HCT116 (cell line): ENCODE results near the gene IL36RN. TPM values are rescaled to one million over a fixed set of nuclear protein-coding genes. Genes with fewer than 3 reads are reported as not detected.

Experiments
- ATAC-seq: fragments of 200-7000 bp; cut with Tn5 transposase; 2 replicates; pipeline ENCODE4 v1.9.1; 2020; ENCODE audit warnings: mild to moderate bottlenecking, moderate library complexity
- BruUV-seq: library from RNA; stranded (reverse); fragments of 400-500 nt; replicated peaks from 2 replicates; lab custom pipeline; 2021; lab: Mats Ljungman, UMichigan
- CTCF ChIA-PET: fragments of 300-600 bp; sonication (Branson Sonifier 250); formaldehyde crosslinking; loops from one replicate; lab custom pipeline; 2021; ENCODE audit warnings: antibody characterized with exemption; lab: Charles Lee
- POLR2A ChIA-PET: fragments of 300-600, 350-600 bp; sonication (Branson Sonifier 250); formaldehyde crosslinking; loops from one replicate; lab custom pipeline; 2021; ENCODE audit warnings: antibody characterized with exemption; lab: Charles Lee
- RAD21 ChIA-PET, 2 experiments: fragments of 300-600 bp; sonication (Branson Sonifier 250); formaldehyde crosslinking; loops; one replicate each; lab custom pipeline; 2023; ENCODE audit warnings: low total read pairs in 2 of 2; ENCODE audit not compliant: uncharacterized antibody in 2 of 2, unreplicated experiment in 2 of 2, low non-redundant PET in 1 of 2; lab: Charles Lee
- DNase-seq: peaks from one replicate; pipeline ENCODE4 v3.0.0-alpha.2; 2010; ENCODE audit warnings: low read depth, low spot score
- H2AFZ ChIP-seq: fragments of 200-600 bp; shearing (Covaris generic), sonication (generic); 2 replicates; pipeline ENCODE4 v1.6.1; 2017; ENCODE audit warnings: low read depth, mixed run types, mixed read lengths, antibody characterized with exemption, low read length; ENCODE audit not compliant: poor library complexity, severe bottlenecking
- H3K27ac ChIP-seq: 2 replicates; pipeline ENCODE4 v1.5.1; 2012; ENCODE audit warnings: low read depth, low read length
- H3K27me3 ChIP-seq: fragments of 200-600 bp; sonication (generic); 2 replicates; pipeline ENCODE4 v1.6.1; 2016; ENCODE audit warnings: mixed run types, low read length, mixed read lengths; ENCODE audit not compliant: insufficient read depth
- H3K36me3 ChIP-seq, 2 experiments: fragments of 200-500 bp in 1 of 2; fragments of 200-600 bp in 1 of 2; sonication (Bioruptor generic) in 1 of 2; sonication (generic) in 1 of 2; 2 replicates each; pipeline versions ENCODE4 v1.5.1 to v1.6.1; 2014 to 2016; ENCODE audit warnings: low read length in 2 of 2, inconsistent platforms in 1 of 2, mixed read lengths in 1 of 2, mixed run types in 1 of 2; ENCODE audit not compliant: insufficient read depth in 2 of 2, control insufficient read depth in 1 of 2
- H3K4me1 ChIP-seq, 2 experiments: fragments of 200-600 bp in 1 of 2; sonication (generic) in 1 of 2; 2 replicates each; pipeline versions ENCODE4 v1.5.1 to v1.6.1; 2012 to 2017; ENCODE audit warnings: low read length in 2 of 2, inconsistent platforms in 1 of 2, mild to moderate bottlenecking in 1 of 2, mixed read lengths in 1 of 2, mixed run types in 1 of 2, moderate library complexity in 1 of 2; ENCODE audit not compliant: insufficient read depth in 2 of 2, control insufficient read depth in 1 of 2
- H3K4me2 ChIP-seq: fragments of 200-600 bp; sonication (generic); 2 replicates; pipeline ENCODE4 v1.6.1; 2017; ENCODE audit warnings: mixed run types, low read length, mixed read lengths
- H3K4me3 ChIP-seq, 2 experiments: fragments of 200-600 bp in 1 of 2; sonication (generic) in 1 of 2; replicated peaks in 1 of 2; 2 replicates each; pipeline ENCODE4 v1.5.1; 2011 to 2016; ENCODE audit warnings: low read length in 2 of 2, control low read depth in 1 of 2, low read depth in 1 of 2, mild to moderate bottlenecking in 1 of 2, mixed read lengths in 1 of 2, mixed run types in 1 of 2
- H3K79me2 ChIP-seq: fragments of 200-600 bp; sonication (generic); 2 replicates; pipeline ENCODE4 v1.6.1; 2017; ENCODE audit warnings: mild to moderate bottlenecking, mixed run types, low read length, moderate library complexity, mixed read lengths; ENCODE audit not compliant: insufficient read depth
- H3K9ac ChIP-seq: fragments of 200-600 bp; sonication (generic); 2 replicates; pipeline ENCODE4 v1.6.1; 2016; ENCODE audit warnings: low read length, mixed read lengths
- H3K9me2 ChIP-seq: fragments of 200-600 bp; sonication (generic), shearing (Covaris generic); 2 replicates; pipeline ENCODE4 v1.6.1; 2017; ENCODE audit warnings: mixed run types, mild to moderate bottlenecking, moderate library complexity; ENCODE audit not compliant: insufficient read depth
- H3K9me3 ChIP-seq, 2 experiments: fragments of 200-500 bp in 1 of 2; fragments of 200-600 bp in 1 of 2; sonication (Bioruptor generic) in 1 of 2; sonication (generic) in 1 of 2; 2 replicates each; pipeline ENCODE4 v1.6.1; 2014 to 2017; ENCODE audit warnings: low read length in 2 of 2, mixed read lengths in 2 of 2, inconsistent platforms in 1 of 2, low read depth in 1 of 2, mild to moderate bottlenecking in 1 of 2, mixed run types in 1 of 2, moderate library complexity in 1 of 2; ENCODE audit not compliant: control insufficient read depth in 1 of 2, insufficient read depth in 1 of 2
- H4K20me1 ChIP-seq: fragments of 200-600 bp; sonication (generic), shearing (Covaris generic); 2 replicates; pipeline ENCODE4 v1.6.1; 2017; ENCODE audit warnings: mixed run types, mild to moderate bottlenecking, moderate library complexity; ENCODE audit not compliant: insufficient read depth
- CBX3 ChIP-seq: IDR thresholded peaks from 2 replicates; pipeline ENCODE4 v1.6.1; 2012; ENCODE audit warnings: low read depth
- CEBPB ChIP-seq: IDR thresholded peaks from 2 replicates; pipeline ENCODE4 v1.6.1; 2012; ENCODE audit warnings: low read depth
- CTCF ChIP-seq, 3 experiments: fragments of 200-600 bp in 1 of 3; sonication (generic) in 1 of 3; IDR thresholded peaks in 2 of 3; conservative IDR thresholded peaks in 1 of 3; 2 replicates each; pipeline ENCODE4 v1.5.1; 2012 to 2017; ENCODE audit warnings: low read depth in 2 of 3, low read length in 2 of 3, antibody characterized with exemption in 1 of 3, borderline replicate concordance in 1 of 3, control low read depth in 1 of 3, mild to moderate bottlenecking in 1 of 3, mixed read lengths in 1 of 3, mixed run types in 1 of 3, moderate library complexity in 1 of 3; ENCODE audit not compliant: insufficient read depth in 1 of 3
- EGR1 ChIP-seq: IDR thresholded peaks from 2 replicates; pipeline ENCODE4 v1.6.1; 2012; ENCODE audit warnings: low read depth
- EZH2 ChIP-seq: fragments of 200-600 bp; sonication (generic); IDR thresholded peaks from 2 replicates; pipeline ENCODE4 v1.6.1; 2017; ENCODE audit warnings: antibody characterized with exemption, mixed run types
- EZH2phosphoT487 ChIP-seq: fragments of 200-600 bp; IDR thresholded peaks from 2 replicates; pipeline ENCODE4 v1.6.1; 2018; ENCODE audit warnings: antibody characterized with exemption, borderline replicate concordance
- FOSL1 ChIP-seq: IDR thresholded peaks from 2 replicates; pipeline ENCODE4 v1.6.1; 2012; ENCODE audit warnings: low read depth
- JUND ChIP-seq: IDR thresholded peaks from 2 replicates; pipeline ENCODE4 v1.6.1; 2012
- POLR2A ChIP-seq: IDR thresholded peaks from 2 replicates; pipeline ENCODE4 v1.7.0; 2011; ENCODE audit warnings: borderline replicate concordance; ENCODE audit not compliant: insufficient read depth, insufficient read length; ENCODE audit errors: extremely low read depth
- POLR2AphosphoS5 ChIP-seq: IDR thresholded peaks from 2 replicates; pipeline ENCODE4 v1.6.1; 2011; ENCODE audit warnings: mild to moderate bottlenecking, low read depth, low read length, moderate library complexity
- RAD21 ChIP-seq: IDR thresholded peaks from 2 replicates; pipeline ENCODE4 v1.6.1; 2012; ENCODE audit warnings: low read depth, mild to moderate bottlenecking
- SRF ChIP-seq: IDR thresholded peaks from 2 replicates; pipeline ENCODE4 v1.6.1; 2012; ENCODE audit warnings: low read depth
- TCF7L2 ChIP-seq: IDR thresholded peaks from 2 replicates; pipeline ENCODE4 v1.7.0; 2011; ENCODE audit warnings: borderline replicate concordance, inconsistent platforms; ENCODE audit not compliant: insufficient read depth, insufficient read length; ENCODE audit errors: extremely low read depth
- YY1 ChIP-seq: IDR thresholded peaks from 2 replicates; pipeline ENCODE4 v1.6.1; 2011; ENCODE audit warnings: low read length, low read depth, moderate library complexity, mild to moderate bottlenecking; ENCODE audit not compliant: insufficient replicate concordance; ENCODE audit errors: extremely low read depth
- ZFX ChIP-seq: fragments of 450-650 bp; IDR thresholded peaks from 2 replicates; pipeline ENCODE4 v1.6.1; 2017
- intact Hi-C: fragments of 100-400 bp; cut with micrococcal nuclease; formaldehyde crosslinking; loops from 2 replicates; pipeline ENCODE4 v1.10.0; 2022
- total RNA-seq: library from RNA; stranded (reverse); gene quantifications from one replicate; pipeline ENCODE4 v1.2.1, GENCODE V29; 2021; ENCODE audit not compliant: unreplicated experiment
- TF ChIP-seq, protein P1 (sequence below): IDR thresholded peaks from 2 replicates; pipeline ENCODE4 v1.6.1; 2012; ENCODE audit warnings: low read depth
- TF ChIP-seq, protein P2 (sequence below): IDR thresholded peaks from 2 replicates; pipeline ENCODE4 v1.6.1; 2012

Gene IL36RN
- total RNA-seq, 1 experiment from 2014 or later, result not detected

DNA sequence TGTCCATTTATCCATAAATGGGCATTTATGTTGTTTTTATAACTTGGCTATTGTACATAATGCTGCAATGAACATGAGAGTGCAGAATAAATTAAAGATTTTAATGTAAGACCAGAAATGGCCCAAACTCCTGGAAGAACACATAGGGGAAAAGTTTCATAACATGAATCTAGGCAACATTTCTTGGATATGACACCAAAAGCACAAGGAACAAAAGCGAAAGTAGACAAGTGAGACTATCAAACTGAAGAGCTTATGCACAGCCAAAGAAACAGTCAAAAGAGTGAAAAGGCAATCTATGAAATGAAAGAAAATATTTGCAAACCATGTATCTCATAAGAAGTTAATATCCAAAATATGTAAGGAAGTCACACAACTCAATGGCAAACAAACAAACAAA, 47.9 kb upstream of the IL36RN start:
- Histone ChIP-seq H3K4me1 (no peaks in the 10 kb centered on the region), H2AFZ (no peak overlapping the region), H3K9ac (no peak overlapping the region), H3K36me3 (no peaks in the 10 kb centered on the region), H3K79me2 (no peaks in the 10 kb centered on the region), H3K27me3 (no peaks in the 10 kb centered on the region), H3K27ac (no peak overlapping the region), H3K9me3 (no peaks in the 10 kb centered on the region), H3K9me2 (no peaks in the 10 kb centered on the region), H3K4me2 (no peak overlapping the region), H3K4me3 (no peak overlapping the region), H4K20me1 (no peaks in the 10 kb centered on the region)
- BruUV-seq, result no TSS peak
- TF ChIP-seq CBX3, result no peak
- no peak for TF ChIP-seq TCF7L2
- TF ChIP-seq, protein P1, sequence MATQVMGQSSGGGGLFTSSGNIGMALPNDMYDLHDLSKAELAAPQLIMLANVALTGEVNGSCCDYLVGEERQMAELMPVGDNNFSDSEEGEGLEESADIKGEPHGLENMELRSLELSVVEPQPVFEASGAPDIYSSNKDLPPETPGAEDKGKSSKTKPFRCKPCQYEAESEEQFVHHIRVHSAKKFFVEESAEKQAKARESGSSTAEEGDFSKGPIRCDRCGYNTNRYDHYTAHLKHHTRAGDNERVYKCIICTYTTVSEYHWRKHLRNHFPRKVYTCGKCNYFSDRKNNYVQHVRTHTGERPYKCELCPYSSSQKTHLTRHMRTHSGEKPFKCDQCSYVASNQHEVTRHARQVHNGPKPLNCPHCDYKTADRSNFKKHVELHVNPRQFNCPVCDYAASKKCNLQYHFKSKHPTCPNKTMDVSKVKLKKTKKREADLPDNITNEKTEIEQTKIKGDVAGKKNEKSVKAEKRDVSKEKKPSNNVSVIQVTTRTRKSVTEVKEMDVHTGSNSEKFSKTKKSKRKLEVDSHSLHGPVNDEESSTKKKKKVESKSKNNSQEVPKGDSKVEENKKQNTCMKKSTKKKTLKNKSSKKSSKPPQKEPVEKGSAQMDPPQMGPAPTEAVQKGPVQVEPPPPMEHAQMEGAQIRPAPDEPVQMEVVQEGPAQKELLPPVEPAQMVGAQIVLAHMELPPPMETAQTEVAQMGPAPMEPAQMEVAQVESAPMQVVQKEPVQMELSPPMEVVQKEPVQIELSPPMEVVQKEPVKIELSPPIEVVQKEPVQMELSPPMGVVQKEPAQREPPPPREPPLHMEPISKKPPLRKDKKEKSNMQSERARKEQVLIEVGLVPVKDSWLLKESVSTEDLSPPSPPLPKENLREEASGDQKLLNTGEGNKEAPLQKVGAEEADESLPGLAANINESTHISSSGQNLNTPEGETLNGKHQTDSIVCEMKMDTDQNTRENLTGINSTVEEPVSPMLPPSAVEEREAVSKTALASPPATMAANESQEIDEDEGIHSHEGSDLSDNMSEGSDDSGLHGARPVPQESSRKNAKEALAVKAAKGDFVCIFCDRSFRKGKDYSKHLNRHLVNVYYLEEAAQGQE, result no peak
- TF ChIP-seq ZFX, result no peak
- no peak for TF ChIP-seq JUND
- no peak for TF ChIP-seq EZH2phosphoT487
- TF ChIP-seq CEBPB, result no peak
- no peak for TF ChIP-seq YY1
- TF ChIP-seq RAD21, result no peak
- TF ChIP-seq, protein P2, sequence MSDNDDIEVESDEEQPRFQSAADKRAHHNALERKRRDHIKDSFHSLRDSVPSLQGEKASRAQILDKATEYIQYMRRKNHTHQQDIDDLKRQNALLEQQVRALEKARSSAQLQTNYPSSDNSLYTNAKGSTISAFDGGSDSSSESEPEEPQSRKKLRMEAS, result no peak
- no peak for TF ChIP-seq FOSL1
- TF ChIP-seq POLR2A, result no peak
- no peak for TF ChIP-seq CTCF (IDR thresholded peaks at IDR 0.05 in 2 of 3, conservative IDR thresholded peaks at IDR 0.05 in 1 of 3; ENCODE audit: borderline replicate concordance in 1 of 3, insufficient read depth in 1 of 3, low read depth in 2 of 3, low read length in 2 of 3)
- TF ChIP-seq EGR1, result no peak
- no peak for TF ChIP-seq EZH2
- TF ChIP-seq SRF, result no peak
- no peak for TF ChIP-seq POLR2AphosphoS5
- no peak for DNase-seq
- ATAC-seq, result no peak
- RAD21 ChIA-PET, result no interaction called here
- intact Hi-C loops, result no loop called here
- POLR2A ChIA-PET, result no interaction called here
- CTCF ChIA-PET, result no interaction called here
